Measurements from ENCODE around the gene KANK4.
"Not testable (repeated sequence)": the region's sequence is repeated elsewhere in the genome, so short reads cannot be mapped to it uniquely, and the experiment has no call there.

Gene KANK4

GRCh38 chr1:62237950-62238374 is 81.3 kb downstream of the KANK4 start:
- DNase-seq (ENCODE audit: low read depth) = no peak

- DNase-seq (ENCODE audit: low read depth) = no peak
Measured at GRCh38 chr1:62237361-62237760, 81.9 kb downstream of the KANK4 start.

- no peak for DNase-seq (ENCODE audit: low read depth)
Measured at GRCh38 chr1:62235576-62235975, 83.7 kb downstream of the KANK4 start.

GRCh38 chr1:62234688-62235087 is 84.5 kb downstream of the KANK4 start:
- DNase-seq (ENCODE audit: low read depth) = no peak

- no peak for DNase-seq (ENCODE audit: low read depth)
Measured at GRCh38 chr1:62233926-62234450, 85.2 kb downstream of the KANK4 start.

DNA sequence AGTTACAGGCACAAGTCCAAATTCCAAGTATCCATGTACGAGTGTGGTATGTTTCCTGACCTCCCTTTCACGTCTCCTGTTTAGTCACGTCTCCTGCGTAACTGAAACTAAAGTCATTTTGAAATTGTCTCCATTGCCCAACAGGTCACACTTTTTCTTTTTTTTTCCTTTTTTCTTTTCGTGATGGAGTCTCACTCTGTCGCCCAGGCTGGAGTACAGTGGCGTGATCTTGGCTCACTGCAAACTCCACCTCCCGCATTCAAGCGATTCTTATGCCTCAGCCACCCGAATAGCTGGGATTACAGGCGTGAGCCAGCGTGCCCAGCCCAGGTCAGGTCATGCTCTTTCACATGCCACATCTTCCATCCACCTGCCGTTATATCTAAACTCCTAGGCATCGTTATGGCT is 86.4 kb downstream of the KANK4 start:
- DNase-seq (ENCODE audit: low read depth) = no peak

DNA sequence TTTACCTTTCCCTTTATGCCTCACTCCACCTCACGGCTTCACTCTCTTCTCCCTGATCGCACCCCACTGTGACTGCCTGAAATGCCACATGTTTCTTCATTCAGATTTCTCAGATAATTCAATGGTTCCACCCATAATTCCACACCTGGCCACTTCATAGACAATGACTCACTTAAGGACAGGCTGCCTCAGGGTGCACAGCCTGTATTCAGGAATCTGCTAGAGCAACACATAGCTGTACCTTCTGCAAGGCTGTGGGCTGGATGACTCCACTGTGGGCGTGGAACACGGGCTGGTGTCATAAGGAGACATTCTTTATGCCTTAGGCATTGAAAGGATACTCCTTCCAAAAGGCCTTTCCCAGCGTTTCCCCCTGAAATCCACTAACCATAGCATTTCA is 88.5 kb downstream of the KANK4 start:
- DNase-seq (ENCODE audit: low read depth) = no peak

GRCh38 chr1:62229932-62230331 is 89.3 kb downstream of the KANK4 start:
- no peak for DNase-seq (ENCODE audit: low read depth)

DNA sequence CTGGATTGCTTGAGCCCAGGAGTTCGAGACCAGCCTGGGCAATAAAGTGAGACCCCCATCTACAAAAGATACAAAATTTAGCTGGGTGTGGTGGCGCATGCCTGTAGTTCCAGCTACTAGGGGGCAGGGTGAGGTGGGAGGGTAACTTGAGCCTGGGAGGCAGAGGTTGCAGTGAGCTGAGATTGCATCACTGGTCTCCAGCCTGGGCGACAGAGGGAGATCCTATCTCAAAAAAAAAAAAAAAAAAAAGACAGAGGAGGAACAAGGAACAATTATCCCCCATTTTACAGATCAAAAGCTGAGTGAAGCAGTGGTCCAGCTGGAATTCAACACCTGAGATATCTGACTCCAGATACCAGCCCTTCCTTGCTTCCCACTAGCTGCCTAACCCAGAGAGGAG is 89.8 kb downstream of the KANK4 start:
- no peak for DNase-seq (ENCODE audit: low read depth)

DNA sequence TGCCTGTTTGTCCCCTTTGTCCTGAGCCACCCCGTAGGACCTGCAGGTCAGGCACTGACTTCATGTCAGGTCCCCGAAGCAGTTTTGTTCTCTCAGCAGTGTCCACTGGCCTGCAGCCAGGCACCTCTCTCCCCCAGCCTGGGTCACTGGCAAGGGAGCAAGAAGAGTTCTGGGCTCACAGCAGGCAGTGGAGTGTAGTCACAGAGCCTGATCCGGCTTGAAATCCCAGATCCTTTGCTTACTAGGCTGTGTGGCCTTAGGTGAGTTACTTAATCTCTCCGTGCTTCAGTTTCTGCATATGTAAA is 90.4 kb downstream of the KANK4 start:
- DNase-seq (ENCODE audit: low read depth) = no peak

DNA sequence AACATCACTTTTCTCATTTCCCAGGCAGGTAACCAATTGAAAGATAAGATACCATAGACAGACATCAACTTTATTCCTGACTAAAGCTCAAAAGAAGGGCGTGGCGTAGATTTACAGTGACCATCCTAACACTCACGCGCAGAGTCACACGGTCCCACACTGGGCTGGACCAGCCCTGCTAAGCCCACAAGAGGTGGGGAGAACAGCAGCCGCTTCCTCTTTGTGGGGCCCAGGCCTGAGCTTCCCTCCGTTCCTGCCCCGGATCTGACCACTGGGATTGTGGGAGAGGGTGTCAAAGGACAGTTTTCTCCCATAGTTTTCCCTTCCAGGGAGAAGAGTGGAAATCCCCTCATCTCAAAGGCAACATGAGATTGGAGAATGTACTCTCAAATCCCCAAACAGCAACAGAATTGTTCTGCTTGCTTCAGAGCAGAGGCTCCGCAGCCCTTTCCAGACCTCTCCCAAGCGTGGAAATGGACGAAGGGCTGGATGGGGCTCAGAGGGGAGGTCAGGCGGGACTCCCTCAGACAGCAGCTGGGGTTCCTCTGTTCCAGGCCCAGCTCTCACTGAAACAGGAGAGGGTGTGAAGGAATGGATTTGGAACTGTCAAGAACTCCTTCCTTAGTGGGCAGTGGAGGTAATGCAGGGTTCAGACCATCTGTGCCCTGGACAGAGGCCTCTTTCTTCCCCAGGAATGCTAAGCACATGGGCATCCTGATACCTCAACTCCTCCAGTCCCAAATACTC is 90.9 kb downstream of the KANK4 start:
- no peak for DNase-seq (ENCODE audit: low read depth)

DNA sequence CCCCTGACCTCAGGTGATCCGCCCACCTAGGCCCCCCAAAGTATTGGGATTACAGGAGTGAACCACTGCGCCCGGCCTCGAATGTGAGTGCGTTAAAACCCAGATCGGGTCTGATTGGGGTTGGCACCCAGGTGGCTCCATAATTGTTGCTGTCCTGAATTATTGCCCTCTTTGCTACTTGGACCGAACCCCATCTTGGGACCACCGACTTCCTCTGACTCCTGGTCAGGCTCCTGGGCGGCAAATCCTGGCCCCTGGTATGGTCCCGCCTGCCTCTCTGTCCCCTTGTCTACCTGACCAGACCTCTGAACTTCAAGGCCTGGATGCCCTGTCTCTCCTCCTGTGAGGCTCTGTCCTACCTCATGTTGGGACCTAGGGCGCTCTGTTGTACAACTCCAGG is 91.7 kb downstream of the KANK4 start:
- DNase-seq (ENCODE audit: low read depth) = no peak

GRCh38 chr1:62224182-62224581 is 95.1 kb downstream of the KANK4 start:
- DNase-seq (ENCODE audit: low read depth) = no peak

GRCh38 chr1:62222321-62222720 is 96.9 kb downstream of the KANK4 start:
- DNase-seq (ENCODE audit: low read depth) = no peak

- no peak for DNase-seq (ENCODE audit: low read depth)
Measured at GRCh38 chr1:62221171-62221570, 98.1 kb downstream of the KANK4 start.

DNA sequence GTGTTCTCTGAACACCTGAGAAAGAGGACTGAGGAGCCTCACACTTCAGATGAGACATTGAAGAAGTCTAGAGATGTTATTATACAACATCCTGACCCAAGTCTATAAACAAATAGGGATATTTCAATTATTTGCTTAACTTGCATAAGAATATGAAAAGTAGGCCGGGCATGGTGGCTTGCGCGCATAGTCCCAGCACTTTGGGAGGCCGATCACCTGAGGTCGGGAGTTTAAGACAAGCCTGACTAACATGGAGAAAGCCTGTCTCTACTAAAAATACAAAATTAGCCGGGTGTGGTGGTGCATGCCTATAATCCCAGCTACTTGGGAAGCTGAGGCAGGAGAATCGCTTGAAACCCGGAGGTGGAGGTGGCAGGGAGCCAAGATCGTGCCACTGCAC is 98.8 kb downstream of the KANK4 start:
- DNase-seq (ENCODE audit: low read depth) = not testable (repeated sequence)

- no peak for DNase-seq (ENCODE audit: low read depth)
Measured at GRCh38 chr1:62218604-62219003, 100.6 kb downstream of the KANK4 start.

- DNase-seq (ENCODE audit: low read depth) = no peak
Measured at GRCh38 chr1:62213075-62213914, 105.9 kb downstream of the KANK4 start.

DNA sequence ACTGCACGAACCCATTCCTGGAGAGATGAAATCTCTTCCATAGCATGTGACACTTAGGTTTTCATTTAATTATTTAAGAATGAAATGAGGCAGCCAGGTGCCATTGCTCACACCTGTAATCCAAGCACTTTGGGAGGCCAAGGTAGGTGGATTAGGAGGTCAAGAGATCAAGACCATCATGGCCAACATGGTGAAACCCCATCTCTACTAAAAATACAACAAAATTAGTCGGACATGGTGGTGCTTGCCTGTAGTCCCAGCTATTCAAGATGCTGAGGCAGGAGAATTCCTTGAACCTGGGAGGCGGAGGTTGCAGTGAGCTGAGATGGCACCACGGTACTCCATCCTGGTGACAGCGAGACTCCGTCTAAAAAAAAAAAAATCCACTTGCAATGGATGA is 106.8 kb downstream of the KANK4 start:
- DNase-seq (ENCODE audit: low read depth) = no peak

GRCh38 chr1:62210960-62211359 is 108.3 kb downstream of the KANK4 start:
- no peak for DNase-seq (ENCODE audit: low read depth)

- no peak for DNase-seq (ENCODE audit: low read depth)
Measured at GRCh38 chr1:62209931-62210595, 109.2 kb downstream of the KANK4 start.

- no peak for DNase-seq (ENCODE audit: low read depth)
Measured at GRCh38 chr1:62208970-62209369, 110.3 kb downstream of the KANK4 start.

DNA sequence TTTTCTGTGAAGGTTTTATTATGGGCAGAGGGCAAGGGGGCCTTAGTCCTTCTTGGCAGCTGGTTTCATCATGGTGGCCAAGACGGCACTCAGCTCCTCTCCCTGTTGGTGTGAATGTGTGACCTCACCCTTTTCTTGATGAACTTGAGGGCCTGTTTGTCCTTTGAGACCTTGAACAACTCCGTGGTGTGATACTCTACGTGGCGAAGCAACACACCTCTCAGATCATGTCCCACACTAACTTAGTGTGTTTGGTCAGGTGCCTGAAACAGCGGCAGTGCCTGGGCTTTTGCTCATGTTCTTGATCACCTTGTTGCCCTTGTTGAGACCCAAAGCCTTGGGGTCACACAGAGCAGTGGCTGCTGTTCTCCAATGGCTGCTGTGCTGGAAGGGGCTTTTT is 111.1 kb downstream of the KANK4 start:
- DNase-seq (ENCODE audit: low read depth) = no peak
